SK-N-SH treated with all-trans-retinoic acid at 6 μM for 48 hours (cell line): ENCODE results near the gene MMEL1.

Experiments
- ATAC-seq: fragments of 200-7000 bp; cut with Tn5 transposase; 3 replicates; pipeline ENCODE4 v1.9.1; 2020; ENCODE audit warnings: mild to moderate bottlenecking, moderate library complexity
- GLIS3 ChIP-seq: fragments of 250-450 bp; sonication (Bioruptor Pico); IDR thresholded peaks from 2 replicates; pipeline ENCODE4 v1.5.0; 2020; ENCODE audit warnings: mild to moderate bottlenecking, moderate library complexity
- ISL1 ChIP-seq: fragments of 250-450 bp; sonication (Bioruptor Pico); IDR thresholded peaks from 2 replicates; pipeline ENCODE4 v2.1.2; 2022; ENCODE audit warnings: mild to moderate bottlenecking, moderate library complexity
- OSR1 ChIP-seq: fragments of 250-450 bp; sonication (Bioruptor Pico); IDR thresholded peaks from 2 replicates; pipeline ENCODE4 v1.8.0; 2022; ENCODE audit warnings: moderate library complexity, mild to moderate bottlenecking, inconsistent platforms
- TCF4 ChIP-seq: fragments of 250-450 bp; sonication (Bioruptor Pico); IDR thresholded peaks from 2 replicates; pipeline ENCODE4 v1.8.0; 2021; ENCODE audit warnings: mild to moderate bottlenecking, moderate library complexity, borderline replicate concordance
- ZC3H10 ChIP-seq: fragments of 250-450 bp; sonication (Bioruptor Pico); IDR thresholded peaks from 2 replicates; pipeline ENCODE4 v1.5.1; 2021; ENCODE audit warnings: mild to moderate bottlenecking, moderate library complexity
- ZFP3 ChIP-seq: fragments of 250-450 bp; sonication (Bioruptor Pico); IDR thresholded peaks from 2 replicates; pipeline ENCODE4 v1.5.0; 2020; ENCODE audit warnings: mild to moderate bottlenecking, moderate library complexity
- ZFP30 ChIP-seq: fragments of 450-650 bp; formaldehyde crosslinking; IDR thresholded peaks from 2 replicates; pipeline ENCODE4 v1.5.0; 2022; ENCODE audit warnings: mild to moderate bottlenecking, moderate library complexity
- ZNF565 ChIP-seq: fragments of 450-650 bp; formaldehyde crosslinking; conservative IDR thresholded peaks from 2 replicates; pipeline ENCODE4 v1.5.0; 2020; ENCODE audit warnings: low read depth, mild to moderate bottlenecking, moderate library complexity
- ZNF70 ChIP-seq: fragments of 450-650 bp; formaldehyde crosslinking; IDR thresholded peaks from 2 replicates; pipeline ENCODE4 v1.5.0; 2020; ENCODE audit warnings: mild to moderate bottlenecking, moderate library complexity
- ZNF8 ChIP-seq: fragments of 450-650 bp; formaldehyde crosslinking; IDR thresholded peaks from 2 replicates; pipeline ENCODE4 v1.5.0; 2020; ENCODE audit warnings: mild to moderate bottlenecking, moderate library complexity
- TF ChIP-seq, protein P1 (sequence below): fragments of 250-450 bp; sonication (Bioruptor Pico); IDR thresholded peaks from 2 replicates; pipeline ENCODE4 v1.8.0; 2020; ENCODE audit warnings: mild to moderate bottlenecking, moderate library complexity, borderline replicate concordance
- TF ChIP-seq, protein P2 (sequence below): fragments of 250-450 bp; sonication (Bioruptor Pico); IDR thresholded peaks from 2 replicates; pipeline ENCODE4 v1.5.1; 2020; ENCODE audit warnings: low read depth, mild to moderate bottlenecking, moderate library complexity
- TF ChIP-seq, protein P3 (sequence below): fragments of 250-450 bp; sonication (Bioruptor Pico); IDR thresholded peaks from 2 replicates; pipeline ENCODE4 v1.8.0; 2021; ENCODE audit warnings: low read depth, mild to moderate bottlenecking, moderate library complexity, borderline replicate concordance
- TF ChIP-seq, protein P4 (sequence below): fragments of 250-450 bp; sonication (Bioruptor Pico); IDR thresholded peaks from 2 replicates; pipeline ENCODE4 v1.5.0; 2020; ENCODE audit warnings: mild to moderate bottlenecking, moderate library complexity
- TF ChIP-seq, protein P5 (sequence below): fragments of 250-450 bp; sonication (Bioruptor Pico); IDR thresholded peaks from 2 replicates; pipeline ENCODE4 v1.5.1; 2021; ENCODE audit warnings: mild to moderate bottlenecking, moderate library complexity

Gene MMEL1

DNA sequence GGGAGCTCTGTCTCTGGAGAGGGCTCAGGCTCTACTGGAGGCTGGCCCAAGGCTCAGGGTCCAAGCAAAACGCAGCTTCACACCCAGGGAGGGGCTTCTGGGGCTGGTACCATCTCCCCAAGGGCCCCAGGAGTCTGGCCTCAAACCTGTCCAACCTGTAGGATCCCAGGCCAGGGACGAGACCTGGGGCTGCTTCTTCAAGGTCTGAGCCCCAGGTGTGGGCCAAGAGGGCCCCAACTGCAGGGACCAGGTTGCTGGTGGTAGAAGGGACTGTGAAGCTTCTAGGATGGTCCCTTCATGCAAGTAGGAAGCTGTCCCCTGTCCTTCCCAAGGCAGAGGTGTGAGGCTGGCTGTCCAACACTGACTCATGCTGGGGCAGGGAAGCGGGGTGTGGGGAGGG is 7.8 kb upstream of the MMEL1 start:
- no peak for ATAC-seq
- no peak for TF ChIP-seq ZC3H10
- TF ChIP-seq, protein P1, sequence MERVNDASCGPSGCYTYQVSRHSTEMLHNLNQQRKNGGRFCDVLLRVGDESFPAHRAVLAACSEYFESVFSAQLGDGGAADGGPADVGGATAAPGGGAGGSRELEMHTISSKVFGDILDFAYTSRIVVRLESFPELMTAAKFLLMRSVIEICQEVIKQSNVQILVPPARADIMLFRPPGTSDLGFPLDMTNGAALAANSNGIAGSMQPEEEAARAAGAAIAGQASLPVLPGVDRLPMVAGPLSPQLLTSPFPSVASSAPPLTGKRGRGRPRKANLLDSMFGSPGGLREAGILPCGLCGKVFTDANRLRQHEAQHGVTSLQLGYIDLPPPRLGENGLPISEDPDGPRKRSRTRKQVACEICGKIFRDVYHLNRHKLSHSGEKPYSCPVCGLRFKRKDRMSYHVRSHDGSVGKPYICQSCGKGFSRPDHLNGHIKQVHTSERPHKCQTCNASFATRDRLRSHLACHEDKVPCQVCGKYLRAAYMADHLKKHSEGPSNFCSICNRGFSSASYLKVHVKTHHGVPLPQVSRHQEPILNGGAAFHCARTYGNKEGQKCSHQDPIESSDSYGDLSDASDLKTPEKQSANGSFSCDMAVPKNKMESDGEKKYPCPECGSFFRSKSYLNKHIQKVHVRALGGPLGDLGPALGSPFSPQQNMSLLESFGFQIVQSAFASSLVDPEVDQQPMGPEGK (CRISPR knock-in tag), result no peak

DNA sequence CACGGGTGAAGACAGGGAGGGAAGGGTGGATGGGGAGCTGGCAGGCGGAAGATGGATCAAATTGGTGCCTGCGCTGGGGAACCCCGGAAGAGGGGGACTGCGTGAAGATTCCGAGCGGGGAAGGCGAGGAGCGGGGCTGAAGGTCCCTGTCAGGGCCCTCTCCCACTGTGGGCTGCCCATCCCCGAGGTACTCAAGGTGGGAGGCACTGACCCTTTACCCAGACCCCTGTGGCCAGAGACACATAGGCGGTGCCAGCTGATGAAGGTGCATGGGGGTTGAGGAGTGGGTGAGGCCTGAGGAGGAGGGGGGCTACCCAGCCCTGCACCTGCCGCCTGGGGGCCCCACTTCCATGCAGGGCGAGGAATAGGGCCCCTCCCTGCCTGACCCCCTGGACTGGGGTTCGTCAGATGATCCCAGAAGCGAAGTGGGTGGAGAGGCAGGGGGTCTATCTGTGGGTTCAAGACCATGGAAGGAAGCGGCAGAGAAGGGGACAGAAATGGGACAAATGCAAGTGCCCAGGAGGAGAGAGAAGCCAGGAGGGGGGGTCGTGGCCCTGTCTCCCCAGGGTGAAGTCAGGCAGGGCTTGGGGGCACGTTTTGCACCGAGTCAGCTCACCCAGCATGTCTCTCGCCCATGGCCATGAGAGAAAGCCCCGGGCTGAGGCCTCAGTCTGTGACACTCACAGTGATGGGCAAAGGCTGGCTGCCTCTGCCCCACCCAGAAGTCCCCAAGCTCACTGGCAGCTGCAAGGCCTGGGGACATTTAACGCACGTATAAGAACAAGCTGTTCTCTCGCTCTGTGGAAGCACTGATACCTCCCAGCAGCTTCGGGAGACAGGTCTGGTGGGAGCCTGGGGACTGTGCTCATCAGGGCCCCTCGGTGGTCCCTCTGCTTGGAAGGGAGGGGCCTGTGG is 7.0 kb upstream of the MMEL1 start:
- TF ChIP-seq ZFP3 (CRISPR knock-in tag), result no peak
- ATAC-seq, result no peak

DNA sequence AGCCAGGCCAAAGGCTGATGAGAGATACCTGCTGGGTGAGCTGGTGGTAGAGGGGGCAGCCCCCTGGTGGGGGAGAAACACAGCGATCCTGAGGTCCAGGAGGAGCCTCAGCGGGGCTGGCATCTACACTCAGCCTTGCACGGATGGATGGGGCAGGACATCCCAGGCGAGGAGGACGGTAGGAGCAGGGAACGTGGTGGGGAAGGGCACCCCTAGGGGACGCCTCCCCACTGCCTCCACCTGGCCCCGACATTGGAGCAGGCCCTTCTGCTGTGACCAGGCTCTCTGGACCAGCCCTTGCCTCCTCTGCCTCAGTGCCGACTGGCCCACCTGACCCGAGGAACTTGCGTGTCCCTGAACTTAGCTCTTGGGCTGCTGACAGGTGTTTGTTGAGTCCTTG is 6.4 kb upstream of the MMEL1 start:
- TF ChIP-seq ZFP30 (CRISPR knock-in tag) (no peak), ZC3H10 (no peak), GLIS3 (no peak), ZNF8 (no peak), ZNF70 (CRISPR knock-in tag) (no peak), TCF4 (CRISPR knock-in tag) (no peak), ZNF565 (no peak), OSR1 (CRISPR knock-in tag) (no peak)
- TF ChIP-seq, protein P2, sequence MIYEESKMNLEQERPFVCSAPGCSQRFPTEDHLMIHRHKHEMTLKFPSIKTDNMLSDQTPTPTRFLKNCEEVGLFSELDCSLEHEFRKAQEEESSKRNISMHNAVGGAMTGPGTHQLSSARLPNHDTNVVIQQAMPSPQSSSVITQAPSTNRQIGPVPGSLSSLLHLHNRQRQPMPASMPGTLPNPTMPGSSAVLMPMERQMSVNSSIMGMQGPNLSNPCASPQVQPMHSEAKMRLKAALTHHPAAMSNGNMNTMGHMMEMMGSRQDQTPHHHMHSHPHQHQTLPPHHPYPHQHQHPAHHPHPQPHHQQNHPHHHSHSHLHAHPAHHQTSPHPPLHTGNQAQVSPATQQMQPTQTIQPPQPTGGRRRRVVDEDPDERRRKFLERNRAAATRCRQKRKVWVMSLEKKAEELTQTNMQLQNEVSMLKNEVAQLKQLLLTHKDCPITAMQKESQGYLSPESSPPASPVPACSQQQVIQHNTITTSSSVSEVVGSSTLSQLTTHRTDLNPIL (CRISPR knock-in tag), result no peak
- TF ChIP-seq, protein P3, sequence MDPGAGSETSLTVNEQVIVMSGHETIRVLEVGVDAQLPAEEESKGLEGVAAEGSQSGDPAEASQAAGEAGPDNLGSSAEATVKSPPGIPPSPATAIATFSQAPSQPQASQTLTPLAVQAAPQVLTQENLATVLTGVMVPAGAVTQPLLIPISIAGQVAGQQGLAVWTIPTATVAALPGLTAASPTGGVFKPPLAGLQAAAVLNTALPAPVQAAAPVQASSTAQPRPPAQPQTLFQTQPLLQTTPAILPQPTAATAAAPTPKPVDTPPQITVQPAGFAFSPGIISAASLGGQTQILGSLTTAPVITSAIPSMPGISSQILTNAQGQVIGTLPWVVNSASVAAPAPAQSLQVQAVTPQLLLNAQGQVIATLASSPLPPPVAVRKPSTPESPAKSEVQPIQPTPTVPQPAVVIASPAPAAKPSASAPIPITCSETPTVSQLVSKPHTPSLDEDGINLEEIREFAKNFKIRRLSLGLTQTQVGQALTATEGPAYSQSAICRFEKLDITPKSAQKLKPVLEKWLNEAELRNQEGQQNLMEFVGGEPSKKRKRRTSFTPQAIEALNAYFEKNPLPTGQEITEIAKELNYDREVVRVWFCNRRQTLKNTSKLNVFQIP (CRISPR knock-in tag), result no peak
- TF ChIP-seq, all 23 proteins: peak for 0
- ATAC-seq, result no peak

DNA sequence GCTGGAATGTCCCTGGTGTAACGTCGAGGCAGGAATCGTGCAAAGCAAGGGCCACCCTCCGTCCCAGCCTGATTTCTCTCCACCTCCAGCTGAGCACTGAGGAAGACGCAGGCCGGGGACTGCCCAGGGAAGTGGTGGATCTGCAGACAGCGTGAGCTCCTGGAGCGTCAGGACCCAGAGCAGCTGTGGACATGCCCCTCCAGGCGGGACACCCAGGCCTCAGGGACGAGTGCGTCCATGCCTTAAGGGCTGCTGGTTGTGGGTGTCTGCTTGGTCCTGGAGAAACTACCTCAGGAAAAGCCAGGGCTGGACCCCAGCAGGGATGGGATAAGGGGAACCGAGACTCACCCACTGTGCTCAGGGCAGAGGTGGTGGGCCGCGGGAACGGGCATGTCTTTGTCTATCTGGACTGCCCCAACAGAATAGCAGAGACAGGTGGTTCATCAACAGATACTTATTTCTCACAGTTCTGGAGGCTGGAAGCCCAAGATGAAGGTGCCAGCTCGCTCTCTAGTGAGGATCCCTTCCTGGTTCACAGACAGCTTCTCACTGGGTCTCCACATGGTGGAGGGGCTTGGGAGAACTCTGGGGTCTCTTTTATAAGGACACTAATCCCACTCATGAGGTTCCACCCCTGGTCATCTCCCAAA is 5.8 kb upstream of the MMEL1 start:
- ATAC-seq, result no peak
- TF ChIP-seq ZNF565, result no peak
- TF ChIP-seq, protein P2 (CRISPR knock-in tag), result no peak
- TF ChIP-seq, protein P4, sequence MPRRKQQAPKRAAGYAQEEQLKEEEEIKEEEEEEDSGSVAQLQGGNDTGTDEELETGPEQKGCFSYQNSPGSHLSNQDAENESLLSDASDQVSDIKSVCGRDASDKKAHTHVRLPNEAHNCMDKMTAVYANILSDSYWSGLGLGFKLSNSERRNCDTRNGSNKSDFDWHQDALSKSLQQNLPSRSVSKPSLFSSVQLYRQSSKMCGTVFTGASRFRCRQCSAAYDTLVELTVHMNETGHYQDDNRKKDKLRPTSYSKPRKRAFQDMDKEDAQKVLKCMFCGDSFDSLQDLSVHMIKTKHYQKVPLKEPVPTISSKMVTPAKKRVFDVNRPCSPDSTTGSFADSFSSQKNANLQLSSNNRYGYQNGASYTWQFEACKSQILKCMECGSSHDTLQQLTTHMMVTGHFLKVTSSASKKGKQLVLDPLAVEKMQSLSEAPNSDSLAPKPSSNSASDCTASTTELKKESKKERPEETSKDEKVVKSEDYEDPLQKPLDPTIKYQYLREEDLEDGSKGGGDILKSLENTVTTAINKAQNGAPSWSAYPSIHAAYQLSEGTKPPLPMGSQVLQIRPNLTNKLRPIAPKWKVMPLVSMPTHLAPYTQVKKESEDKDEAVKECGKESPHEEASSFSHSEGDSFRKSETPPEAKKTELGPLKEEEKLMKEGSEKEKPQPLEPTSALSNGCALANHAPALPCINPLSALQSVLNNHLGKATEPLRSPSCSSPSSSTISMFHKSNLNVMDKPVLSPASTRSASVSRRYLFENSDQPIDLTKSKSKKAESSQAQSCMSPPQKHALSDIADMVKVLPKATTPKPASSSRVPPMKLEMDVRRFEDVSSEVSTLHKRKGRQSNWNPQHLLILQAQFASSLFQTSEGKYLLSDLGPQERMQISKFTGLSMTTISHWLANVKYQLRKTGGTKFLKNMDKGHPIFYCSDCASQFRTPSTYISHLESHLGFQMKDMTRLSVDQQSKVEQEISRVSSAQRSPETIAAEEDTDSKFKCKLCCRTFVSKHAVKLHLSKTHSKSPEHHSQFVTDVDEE (CRISPR knock-in tag), result no peak
- TF ChIP-seq ZNF70 (CRISPR knock-in tag), result no peak
- TF ChIP-seq ZNF8, result no peak
- no peak for TF ChIP-seq OSR1 (CRISPR knock-in tag)
- TF ChIP-seq, protein P5, sequence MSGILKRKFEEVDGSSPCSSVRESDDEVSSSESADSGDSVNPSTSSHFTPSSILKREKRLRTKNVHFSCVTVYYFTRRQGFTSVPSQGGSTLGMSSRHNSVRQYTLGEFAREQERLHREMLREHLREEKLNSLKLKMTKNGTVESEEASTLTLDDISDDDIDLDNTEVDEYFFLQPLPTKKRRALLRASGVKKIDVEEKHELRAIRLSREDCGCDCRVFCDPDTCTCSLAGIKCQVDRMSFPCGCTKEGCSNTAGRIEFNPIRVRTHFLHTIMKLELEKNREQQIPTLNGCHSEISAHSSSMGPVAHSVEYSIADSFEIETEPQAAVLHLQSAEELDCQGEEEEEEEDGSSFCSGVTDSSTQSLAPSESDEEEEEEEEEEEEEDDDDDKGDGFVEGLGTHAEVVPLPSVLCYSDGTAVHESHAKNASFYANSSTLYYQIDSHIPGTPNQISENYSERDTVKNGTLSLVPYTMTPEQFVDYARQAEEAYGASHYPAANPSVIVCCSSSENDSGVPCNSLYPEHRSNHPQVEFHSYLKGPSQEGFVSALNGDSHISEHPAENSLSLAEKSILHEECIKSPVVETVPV (CRISPR knock-in tag), result no peak
- TF ChIP-seq, protein P3 (CRISPR knock-in tag), result no peak
- no peak for TF ChIP-seq ISL1 (CRISPR knock-in tag)
- TF ChIP-seq, protein P1 (CRISPR knock-in tag), result no peak
